ENCODE results near the gene PCDH19.

Gene PCDH19, protein sequence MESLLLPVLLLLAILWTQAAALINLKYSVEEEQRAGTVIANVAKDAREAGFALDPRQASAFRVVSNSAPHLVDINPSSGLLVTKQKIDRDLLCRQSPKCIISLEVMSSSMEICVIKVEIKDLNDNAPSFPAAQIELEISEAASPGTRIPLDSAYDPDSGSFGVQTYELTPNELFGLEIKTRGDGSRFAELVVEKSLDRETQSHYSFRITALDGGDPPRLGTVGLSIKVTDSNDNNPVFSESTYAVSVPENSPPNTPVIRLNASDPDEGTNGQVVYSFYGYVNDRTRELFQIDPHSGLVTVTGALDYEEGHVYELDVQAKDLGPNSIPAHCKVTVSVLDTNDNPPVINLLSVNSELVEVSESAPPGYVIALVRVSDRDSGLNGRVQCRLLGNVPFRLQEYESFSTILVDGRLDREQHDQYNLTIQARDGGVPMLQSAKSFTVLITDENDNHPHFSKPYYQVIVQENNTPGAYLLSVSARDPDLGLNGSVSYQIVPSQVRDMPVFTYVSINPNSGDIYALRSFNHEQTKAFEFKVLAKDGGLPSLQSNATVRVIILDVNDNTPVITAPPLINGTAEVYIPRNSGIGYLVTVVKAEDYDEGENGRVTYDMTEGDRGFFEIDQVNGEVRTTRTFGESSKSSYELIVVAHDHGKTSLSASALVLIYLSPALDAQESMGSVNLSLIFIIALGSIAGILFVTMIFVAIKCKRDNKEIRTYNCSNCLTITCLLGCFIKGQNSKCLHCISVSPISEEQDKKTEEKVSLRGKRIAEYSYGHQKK (N-terminal part only)

GRCh38 chrX:100409610-100410590 is at the start of gene PCDH19:
PCDH19 (minus strand) TSS chrX:100410273; CDS start chrX:100408597, 1,676 bp downstream.
- H3K4me3 ChIP-seq (ENCODE audit: insufficient read depth, low read length, poor library complexity, severe bottlenecking): no peak within 1 kb of the TSS
- no peaks in the 10 kb centered on the region for H3K79me2 ChIP-seq (ENCODE audit: insufficient read depth, low read length)
- H3K4me2 ChIP-seq (ENCODE audit: low read depth, low read length, poor library complexity, severe bottlenecking): no peak within 1 kb of the TSS
- H4K20me1 ChIP-seq (ENCODE audit: low read depth, low read length): no peaks in the 10 kb centered on the region
- no peaks in the 10 kb centered on the region for H3K9me2 ChIP-seq (replicated peaks; ENCODE audit: insufficient read depth, low read length)
- no peaks in the 10 kb centered on the region for H3K9me3 ChIP-seq (ENCODE audit: insufficient read depth, low read length)
- no peak within 1 kb of the TSS for H3K27ac ChIP-seq (ENCODE audit: low read depth, low read length)
- no peak within 1 kb of the TSS for H2AFZ ChIP-seq (ENCODE audit: low read depth, low read length, severe bottlenecking)
- H3K36me3 ChIP-seq (ENCODE audit: low read length): no peaks in the 10 kb centered on the region
- H3K9ac ChIP-seq (ENCODE audit: low read length): no peak within 1 kb of the TSS
- TF ChIP-seq, protein P1, sequence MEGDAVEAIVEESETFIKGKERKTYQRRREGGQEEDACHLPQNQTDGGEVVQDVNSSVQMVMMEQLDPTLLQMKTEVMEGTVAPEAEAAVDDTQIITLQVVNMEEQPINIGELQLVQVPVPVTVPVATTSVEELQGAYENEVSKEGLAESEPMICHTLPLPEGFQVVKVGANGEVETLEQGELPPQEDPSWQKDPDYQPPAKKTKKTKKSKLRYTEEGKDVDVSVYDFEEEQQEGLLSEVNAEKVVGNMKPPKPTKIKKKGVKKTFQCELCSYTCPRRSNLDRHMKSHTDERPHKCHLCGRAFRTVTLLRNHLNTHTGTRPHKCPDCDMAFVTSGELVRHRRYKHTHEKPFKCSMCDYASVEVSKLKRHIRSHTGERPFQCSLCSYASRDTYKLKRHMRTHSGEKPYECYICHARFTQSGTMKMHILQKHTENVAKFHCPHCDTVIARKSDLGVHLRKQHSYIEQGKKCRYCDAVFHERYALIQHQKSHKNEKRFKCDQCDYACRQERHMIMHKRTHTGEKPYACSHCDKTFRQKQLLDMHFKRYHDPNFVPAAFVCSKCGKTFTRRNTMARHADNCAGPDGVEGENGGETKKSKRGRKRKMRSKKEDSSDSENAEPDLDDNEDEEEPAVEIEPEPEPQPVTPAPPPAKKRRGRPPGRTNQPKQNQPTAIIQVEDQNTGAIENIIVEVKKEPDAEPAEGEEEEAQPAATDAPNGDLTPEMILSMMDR (IDR thresholded peaks at IDR 0.05; ENCODE audit: insufficient read depth, low read length, poor library complexity, severe bottlenecking): no peak
- TF ChIP-seq EZH2phosphoT487 (conservative IDR thresholded peaks at IDR 0.05; ENCODE audit: low read length): no peak
- H3F3A ChIP-seq (ENCODE audit: insufficient read depth): no peaks in the 10 kb centered on the region
- H3K27me3 ChIP-seq (ENCODE audit: low read length): no peaks in the 10 kb centered on the region

- Histone ChIP-seq H3K27me3 (ENCODE audit: low read length) (no peaks in the 10 kb centered on the region), H3K36me3 (ENCODE audit: low read length) (no peaks in the 10 kb centered on the region), H4K20me1 (ENCODE audit: low read depth, low read length) (no peaks in the 10 kb centered on the region), H3F3A (ENCODE audit: insufficient read depth) (no peaks in the 10 kb centered on the region), H3K27ac (ENCODE audit: low read depth, low read length) (no peak overlapping the region), H3K79me2 (ENCODE audit: insufficient read depth, low read length) (no peaks in the 10 kb centered on the region), H3K4me3 (ENCODE audit: insufficient read depth, low read length, poor library complexity, severe bottlenecking) (no peak overlapping the region), H3K9me2 (replicated peaks; ENCODE audit: insufficient read depth, low read length) (no peaks in the 10 kb centered on the region), H3K9ac (ENCODE audit: low read length) (no peak overlapping the region), H3K4me2 (ENCODE audit: low read depth, low read length, poor library complexity, severe bottlenecking) (no peak overlapping the region), H2AFZ (ENCODE audit: low read depth, low read length, severe bottlenecking) (no peak overlapping the region), H3K9me3 (ENCODE audit: insufficient read depth, low read length) (no peaks in the 10 kb centered on the region)
- TF ChIP-seq, protein P1 (IDR thresholded peaks at IDR 0.05; ENCODE audit: insufficient read depth, low read length, poor library complexity, severe bottlenecking): no peak
- TF ChIP-seq EZH2phosphoT487 (conservative IDR thresholded peaks at IDR 0.05; ENCODE audit: low read length): no peak
Measured at GRCh38 chrX:100449696-100450608, 39.9 kb upstream of the PCDH19 start.
